Nasal cavity respiratory epithelium epithelial cell of viscerocranial mucosa (primary cell): ENCODE measurements around the gene ZPBP2. TPM values are rescaled to one million over a fixed set of nuclear protein-coding genes. Genes with fewer than 3 reads are reported as not detected.

Experiments used
- total RNA-seq: library from RNA; depleted of rRNA; stranded (reverse); fragments of >200 nt; gene quantifications from 2 replicates; pipeline ENCODE4 v1.2.3, GENCODE V29; 2014

ZPBP2 gene
- not detected in 2 replicates for total RNA-seq

GRCh38 chr17:39867880-39868553 lies at the start of gene ZPBP2:
TSS of gene ZPBP2 (plus strand) at chr17:39868202. CDS start at chr17:39868355, 153 bp downstream.

GRCh38 chr17:39863918-39864746 lies 3.9 kb upstream of the ZPBP2 start, which contains the start of gene IKZF3:
TSS of gene IKZF3 (minus strand) at chr17:39864312. CDS start at chr17:39864126, 186 bp downstream.

Other genes with a start within 250 kb of the ZPBP2 start
- gene PPP1R1B, start 241.2 kb upstream of the ZPBP2 start, total RNA-seq: under 0.01 TPM in 1 of 2 replicates, not detected in the other
- 25.3 and 34.2 TPM in 2 replicates for gene STARD3, start 231.1 kb upstream of the ZPBP2 start, total RNA-seq
- gene TCAP, start 202.9 kb upstream of the ZPBP2 start, total RNA-seq: under 0.01 and 0.36 TPM in 2 replicates
- gene PNMT, start 199.7 kb upstream of the ZPBP2 start, total RNA-seq: not detected in 2 replicates
- 8.2 and 12.0 TPM in 2 replicates for gene PGAP3, start 180.1 kb upstream of the ZPBP2 start, total RNA-seq
- 40.3 and 103 TPM in 2 replicates for gene ERBB2, start 168.1 kb upstream of the ZPBP2 start, total RNA-seq
- gene MIEN1, start 137.7 kb upstream of the ZPBP2 start, total RNA-seq: 16.6 and 21.9 TPM in 2 replicates
- gene GRB7, start 130.3 kb upstream of the ZPBP2 start, total RNA-seq: 11.3 and 12.0 TPM in 2 replicates
- gene IKZF3, start 3.9 kb upstream of the ZPBP2 start, total RNA-seq: under 0.01 and 0.57 TPM in 2 replicates
- 4.1 and 9.0 TPM in 2 replicates for gene GSDMB, start 50.4 kb downstream of the ZPBP2 start, total RNA-seq
- gene ORMDL3, start 59.4 kb downstream of the ZPBP2 start, total RNA-seq: 28.7 and 43.4 TPM in 2 replicates
- gene LRRC3C, start 59.5 kb downstream of the ZPBP2 start, total RNA-seq: not detected in 2 replicates
- gene GSDMA, start 94.8 kb downstream of the ZPBP2 start, total RNA-seq: 0.21 and 7.9 TPM in 2 replicates
- gene PSMD3, start 112.6 kb downstream of the ZPBP2 start, total RNA-seq: 93.3 and 93.6 TPM in 2 replicates
- gene CSF3, start 147.2 kb downstream of the ZPBP2 start, total RNA-seq: 0.34 TPM in 1 of 2 replicates, not detected in the other
- 20.2 and 32.7 TPM in 2 replicates for gene MED24, start 186.2 kb downstream of the ZPBP2 start, total RNA-seq
- 4.4 and 16.2 TPM in 2 replicates for gene THRA, start 194.8 kb downstream of the ZPBP2 start, total RNA-seq
- gene NR1D1, start 232.4 kb downstream of the ZPBP2 start, total RNA-seq: 1.7 and 5.7 TPM in 2 replicates